ENCODE data around the gene CCDC137.

CCDC137 gene

GRCh38 chr17:81702934-81703746, 36.6 kb downstream of the CCDC137 start, which contains the start of gene MRPL12 (continued):
- TF ChIP-seq ZNF843 (tag by site-specific recombination; IDR thresholded peaks at IDR 0.05) (peak; percentile 43; the same call in 1 of the 2 replicates), ZFP37 (tag by site-specific recombination; IDR thresholded peaks at IDR 0.05) (0 out of 2 replicates have a peak, but pooled peaks have one; percentile 20), ZBTB11 (tag by site-specific recombination; conservative IDR thresholded peaks at IDR 0.05; ENCODE audit: low read depth) (peak; percentile 86), ZBTB21 (tag by site-specific recombination; IDR thresholded peaks at IDR 0.05) (peak; percentile 66; the same call in 1 of the 2 replicates), ZNF16 (tag by site-specific recombination; IDR thresholded peaks at IDR 0.05; ENCODE audit: low read depth) (no peak), ZSCAN5A (tag by site-specific recombination; IDR thresholded peaks at IDR 0.05) (0 out of 2 replicates have a peak, but pooled peaks have one; percentile 29), ZXDB (tag by site-specific recombination; IDR thresholded peaks at IDR 0.05) (peak; percentile 66; the same call in 1 of the 2 replicates), YY1 (tag by site-specific recombination; IDR thresholded peaks at IDR 0.05) (0 out of 2 replicates have a peak, but pooled peaks have one; percentile 50), ZNF24 (tag by site-specific recombination; IDR thresholded peaks at IDR 0.05) (0 out of 2 replicates have a peak, but pooled peaks have one; percentile 46), ZNF404 (tag by site-specific recombination; IDR thresholded peaks at IDR 0.05) (no peak), ZIC2 (tag by site-specific recombination; IDR thresholded peaks at IDR 0.05) (peak; percentile 73), SP3 (tag by site-specific recombination; IDR thresholded peaks at IDR 0.05) (peak; percentile 77), ZNF777 (tag by site-specific recombination; IDR thresholded peaks at IDR 0.05; ENCODE audit: borderline replicate concordance) (0 out of 2 replicates have a peak, but pooled peaks have one; percentile 37), GLIS2 (tag by site-specific recombination; IDR thresholded peaks at IDR 0.05) (peak; percentile 91), ZNF792 (tag by site-specific recombination; IDR thresholded peaks at IDR 0.05) (no peak), ZNF202 (tag by site-specific recombination; IDR thresholded peaks at IDR 0.05; ENCODE audit: borderline replicate concordance) (no peak), KLF17 (tag by site-specific recombination; IDR thresholded peaks at IDR 0.05) (peak; percentile 64), ZNF660 (tag by site-specific recombination; IDR thresholded peaks at IDR 0.05) (peak; percentile 91), ZNF513 (tag by site-specific recombination; IDR thresholded peaks at IDR 0.05) (no peak), FEZF1 (tag by site-specific recombination; IDR thresholded peaks at IDR 0.05) (no peak), ZNF548 (tag by site-specific recombination; IDR thresholded peaks at IDR 0.05) (peak; percentile 50; the same call in 1 of the 2 replicates), ZNF692 (tag by site-specific recombination; IDR thresholded peaks at IDR 0.05) (peak; percentile 54; the same call in 1 of the 2 replicates), ZBTB44 (tag by site-specific recombination; IDR thresholded peaks at IDR 0.05) (no peak), ZNF148 (tag by site-specific recombination; IDR thresholded peaks at IDR 0.05; ENCODE audit: borderline replicate concordance) (peak; percentile 75; the same call in 1 of the 2 replicates), ZSCAN30 (tag by site-specific recombination; IDR thresholded peaks at IDR 0.05) (peak; percentile 83; the same call in 1 of the 2 replicates), GLIS1 (tag by site-specific recombination; IDR thresholded peaks at IDR 0.05) (peak; percentile 74)

Data from HEK293 (cell line).